Measurements from ENCODE around the gene MFSD12. TPM values are rescaled to one million over a fixed set of nuclear protein-coding genes. Genes with fewer than 3 reads are reported as not detected.

Gene MFSD12
- total RNA-seq, 4 donors from 2014 or later: 22.1 to 94.1 (median 42.2) TPM

DNA sequence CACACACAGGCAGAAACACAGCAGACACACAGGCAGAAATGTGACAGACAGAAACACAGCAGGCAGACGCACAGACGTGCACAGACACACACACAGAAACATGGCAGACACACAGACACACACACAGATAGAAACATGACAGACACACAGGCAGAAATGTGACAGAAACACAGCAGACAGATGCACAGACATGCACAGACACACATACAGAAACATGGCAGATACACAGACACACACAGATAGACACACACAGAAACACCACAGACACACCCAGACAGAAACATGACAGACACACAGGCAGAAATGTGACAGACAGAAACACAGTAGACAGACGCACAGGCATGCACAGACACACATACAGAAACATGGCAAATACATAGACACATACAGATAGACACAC lies 48.0 kb upstream of the MFSD12 start:
- ATAC-seq: no peak
- peak overlapping the region in 3 of 4 donors; percentile 78 to 86 (median 79) for H3K27ac ChIP-seq
- H3K9me3 ChIP-seq: no peaks in the 10 kb centered on the region
- WGBS, 2 donors (ENCODE audit: low coverage in 1 of 2): 8 to 20% methylated on average over 1 to 3 of the region's 3 CpGs
- H3K4me1 ChIP-seq: peaks cover 0 to 77% (median 32%) of the 10 kb centered on the region in 3 donors
- peak overlapping the region in 1 of 2 donors; percentile 76 for H3K4me3 ChIP-seq
- H3K36me3 ChIP-seq: peaks cover 0 to 4% of the 10 kb centered on the region in 2 donors
- no peaks in the 10 kb centered on the region for H3K27me3 ChIP-seq
- no peak for TF ChIP-seq POLR2A (IDR thresholded peaks at IDR 0.05)

DNA sequence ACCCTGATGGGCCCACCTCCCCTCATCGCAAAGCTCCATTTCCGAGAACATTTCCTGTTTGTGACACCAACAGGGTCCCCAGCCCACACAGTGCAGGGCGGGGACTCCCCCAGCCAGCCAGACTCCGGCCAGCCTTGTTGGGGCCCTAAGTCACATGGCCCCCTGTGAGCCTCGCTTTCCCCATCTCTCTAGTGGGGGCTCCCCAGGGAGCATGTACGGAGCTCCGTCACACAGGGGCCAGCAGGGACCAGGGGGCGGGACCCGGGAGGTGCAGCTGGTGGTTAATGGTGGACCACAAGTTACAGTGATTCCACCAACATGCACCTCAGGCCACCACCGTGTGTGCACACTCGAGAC lies 47.6 kb upstream of the MFSD12 start:
- H3K4me1 ChIP-seq: peaks cover 0 to 73% (median 32%) of the 10 kb centered on the region in 3 donors
- peak overlapping the region in 1 of 2 donors; percentile 76 for H3K4me3 ChIP-seq
- WGBS, 2 donors (ENCODE audit: low coverage in 1 of 2): no CpG with 5 or more reads among the region's 11 CpGs
- no peaks in the 10 kb centered on the region for H3K9me3 ChIP-seq
- TF ChIP-seq EP300 (IDR thresholded peaks at IDR 0.05): no peak
- TF ChIP-seq POLR2A (IDR thresholded peaks at IDR 0.05): no peak
- TF ChIP-seq, protein P1, sequence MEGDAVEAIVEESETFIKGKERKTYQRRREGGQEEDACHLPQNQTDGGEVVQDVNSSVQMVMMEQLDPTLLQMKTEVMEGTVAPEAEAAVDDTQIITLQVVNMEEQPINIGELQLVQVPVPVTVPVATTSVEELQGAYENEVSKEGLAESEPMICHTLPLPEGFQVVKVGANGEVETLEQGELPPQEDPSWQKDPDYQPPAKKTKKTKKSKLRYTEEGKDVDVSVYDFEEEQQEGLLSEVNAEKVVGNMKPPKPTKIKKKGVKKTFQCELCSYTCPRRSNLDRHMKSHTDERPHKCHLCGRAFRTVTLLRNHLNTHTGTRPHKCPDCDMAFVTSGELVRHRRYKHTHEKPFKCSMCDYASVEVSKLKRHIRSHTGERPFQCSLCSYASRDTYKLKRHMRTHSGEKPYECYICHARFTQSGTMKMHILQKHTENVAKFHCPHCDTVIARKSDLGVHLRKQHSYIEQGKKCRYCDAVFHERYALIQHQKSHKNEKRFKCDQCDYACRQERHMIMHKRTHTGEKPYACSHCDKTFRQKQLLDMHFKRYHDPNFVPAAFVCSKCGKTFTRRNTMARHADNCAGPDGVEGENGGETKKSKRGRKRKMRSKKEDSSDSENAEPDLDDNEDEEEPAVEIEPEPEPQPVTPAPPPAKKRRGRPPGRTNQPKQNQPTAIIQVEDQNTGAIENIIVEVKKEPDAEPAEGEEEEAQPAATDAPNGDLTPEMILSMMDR (IDR thresholded peaks at IDR 0.05): no peak
- TF ChIP-seq POLR2AphosphoS5 (IDR thresholded peaks at IDR 0.05): no peak
- ATAC-seq: no peak
- H3K27me3 ChIP-seq: no peaks in the 10 kb centered on the region
- peak overlapping the region in 3 of 4 donors; percentile 78 to 86 (median 79) for H3K27ac ChIP-seq
- H3K36me3 ChIP-seq: peaks cover 0 to 6% of the 10 kb centered on the region in 2 donors

DNA sequence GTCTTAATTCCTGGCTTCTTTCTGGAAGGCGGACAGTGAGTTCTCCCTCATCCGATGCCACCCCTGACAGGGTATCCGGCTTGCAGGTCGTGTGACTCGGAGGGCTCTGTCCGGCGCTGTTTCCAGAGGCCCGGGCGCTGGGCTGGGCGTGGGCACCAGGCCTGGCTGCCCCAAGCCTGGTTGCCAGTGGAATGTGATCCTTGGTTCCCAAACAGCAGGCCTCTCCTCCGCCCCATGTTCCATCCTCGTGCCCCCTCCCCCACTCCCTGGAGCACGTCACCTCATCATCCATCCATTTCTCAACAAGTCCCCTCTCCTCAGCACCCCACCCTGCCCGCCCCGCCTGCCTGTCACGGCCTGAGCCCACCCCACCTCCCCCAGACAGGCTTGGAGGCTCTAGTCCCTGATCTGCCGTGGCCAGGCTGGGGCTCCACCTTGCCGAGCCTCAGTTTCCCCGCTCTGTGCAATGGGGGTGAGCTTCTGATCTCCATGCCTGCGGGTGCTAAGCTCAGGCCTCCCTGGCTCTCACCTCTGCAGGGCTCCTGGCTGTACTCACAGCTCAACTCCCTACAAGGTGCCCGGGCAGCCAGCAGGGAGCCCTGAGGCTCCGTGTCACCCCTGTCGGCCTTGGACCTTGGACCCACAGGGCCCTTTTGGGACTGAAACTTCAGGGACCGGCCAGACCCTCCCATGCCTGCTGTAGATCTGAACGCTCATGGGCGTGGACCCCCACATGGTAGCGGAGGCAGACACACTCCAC lies 47.0 kb upstream of the MFSD12 start:
- peaks cover 0 to 67% (median 32%) of the 10 kb centered on the region in 3 donors for H3K4me1 ChIP-seq
- H3K4me3 ChIP-seq: peak overlapping the region in 1 of 2 donors; percentile 76
- no peak for ATAC-seq
- H3K27ac ChIP-seq: peak overlapping the region in 3 of 4 donors; percentile 78 to 86 (median 79)
- WGBS, 2 donors (ENCODE audit: low coverage in 1 of 2): 75 to 93% methylated on average over 3 to 4 of the region's 27 CpGs
- no peaks in the 10 kb centered on the region for H3K27me3 ChIP-seq
- no peak for TF ChIP-seq POLR2A (IDR thresholded peaks at IDR 0.05)
- TF ChIP-seq, protein P1 (IDR thresholded peaks at IDR 0.05): no peak
- peak; percentile 6 for TF ChIP-seq POLR2AphosphoS5 (IDR thresholded peaks at IDR 0.05)
- TF ChIP-seq EP300 (IDR thresholded peaks at IDR 0.05): no peak
- peaks cover 0 to 11% of the 10 kb centered on the region in 2 donors for H3K36me3 ChIP-seq
- no peaks in the 10 kb centered on the region for H3K9me3 ChIP-seq

DNA sequence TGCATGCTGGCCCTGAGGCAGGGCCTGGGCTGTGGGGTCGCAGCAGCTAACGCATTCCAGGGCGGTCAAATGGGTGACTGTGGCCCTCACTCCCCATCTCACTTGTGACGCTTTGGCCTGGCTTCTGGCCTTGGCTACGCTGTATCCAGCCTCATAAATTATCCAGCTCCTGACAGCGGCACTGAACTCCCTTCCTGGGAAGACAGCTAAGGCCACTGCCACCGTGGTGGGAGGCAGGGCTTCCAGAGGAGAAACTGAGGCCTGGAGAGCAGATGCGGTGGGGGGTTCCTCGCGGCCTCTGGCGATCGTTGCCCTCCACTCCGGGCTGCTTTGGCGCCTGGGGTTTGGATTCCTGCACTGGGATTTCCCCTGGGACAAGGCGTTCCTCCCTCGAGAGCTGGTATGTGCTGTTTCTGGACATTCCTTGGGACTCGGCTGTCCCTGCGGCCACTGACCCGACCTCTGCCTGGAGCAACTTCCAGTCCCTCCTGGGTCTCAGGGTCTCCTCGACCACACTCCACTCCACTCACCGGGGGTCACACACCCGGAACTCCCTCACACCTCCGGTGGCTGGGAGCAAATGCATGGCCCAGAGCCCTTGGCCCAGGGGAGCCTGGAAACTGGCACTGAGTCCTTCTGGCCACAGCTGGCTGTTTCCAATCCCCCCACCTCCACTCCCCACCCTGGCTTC lies 45.9 kb upstream of the MFSD12 start:
- no peak for ATAC-seq
- no peak overlapping the region for H3K4me3 ChIP-seq
- H3K27ac ChIP-seq: peak overlapping the region; percentile 12 to 86 (median 78)
- peaks cover 0 to 56% (median 26%) of the 10 kb centered on the region in 3 donors for H3K4me1 ChIP-seq
- peaks cover 0 to 11% of the 10 kb centered on the region in 2 donors for H3K36me3 ChIP-seq
- no peaks in the 10 kb centered on the region for H3K27me3 ChIP-seq
- 60 to 81% methylated on average over 1 to 8 of the region's 23 CpGs for WGBS, 2 donors (ENCODE audit: low coverage in 1 of 2)
- TF ChIP-seq POLR2AphosphoS5 (IDR thresholded peaks at IDR 0.05) (peak; percentile 36), EP300 (IDR thresholded peaks at IDR 0.05) (no peak), POLR2A (IDR thresholded peaks at IDR 0.05) (no peak)
- H3K9me3 ChIP-seq: no peaks in the 10 kb centered on the region

DNA sequence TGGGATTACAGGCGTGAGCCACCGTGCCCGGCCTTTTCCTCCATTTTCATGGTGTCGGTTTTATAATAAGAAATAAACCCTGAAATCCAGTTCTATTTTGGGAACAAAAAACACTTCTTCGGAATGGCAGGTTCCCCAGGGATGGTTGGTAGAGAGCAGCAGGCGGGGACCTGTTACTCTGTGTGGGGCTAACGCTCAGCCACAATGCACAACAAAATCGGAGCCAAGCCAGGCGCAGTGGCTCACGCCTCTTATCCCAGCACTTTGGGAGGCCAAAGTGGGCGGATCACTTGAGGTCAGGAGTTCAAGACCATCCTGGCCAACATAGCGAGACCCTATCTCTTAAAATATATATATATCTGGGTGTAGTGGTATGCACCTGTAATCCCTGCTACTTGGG lies 43.6 kb upstream of the MFSD12 start:
- TF ChIP-seq POLR2A (IDR thresholded peaks at IDR 0.05) (no peak), POLR2AphosphoS5 (IDR thresholded peaks at IDR 0.05) (no peak), EP300 (IDR thresholded peaks at IDR 0.05) (no peak)
- TF ChIP-seq, protein P1 (IDR thresholded peaks at IDR 0.05): no peak
- no peak overlapping the region for H3K4me3 ChIP-seq
- 82 to 100% methylated on average over 3 to 11 of the region's 12 CpGs for WGBS, 2 donors (ENCODE audit: low coverage in 1 of 2)
- peaks cover 0 to 33% (median 11%) of the 10 kb centered on the region in 3 donors for H3K4me1 ChIP-seq
- ATAC-seq: no peak
- H3K36me3 ChIP-seq: peaks cover 0 to 18% of the 10 kb centered on the region in 2 donors
- H3K27me3 ChIP-seq: no peaks in the 10 kb centered on the region
- no peaks in the 10 kb centered on the region for H3K9me3 ChIP-seq
- no peak overlapping the region for H3K27ac ChIP-seq

All from gastroesophageal sphincter (tissue), 4 donors.